ENCODE results near the gene SMPX. TPM values are rescaled to one million over a fixed set of nuclear protein-coding genes. Genes with fewer than 3 reads are reported as not detected.

The SMPX gene
- total and polyA plus RNA-seq, 4 donors: 0.09 to 0.10 TPM; not detected in 2

GRCh38 chrX:21723084-21723483, 34.8 kb downstream of the SMPX start:
- TF ChIP-seq, protein P1, sequence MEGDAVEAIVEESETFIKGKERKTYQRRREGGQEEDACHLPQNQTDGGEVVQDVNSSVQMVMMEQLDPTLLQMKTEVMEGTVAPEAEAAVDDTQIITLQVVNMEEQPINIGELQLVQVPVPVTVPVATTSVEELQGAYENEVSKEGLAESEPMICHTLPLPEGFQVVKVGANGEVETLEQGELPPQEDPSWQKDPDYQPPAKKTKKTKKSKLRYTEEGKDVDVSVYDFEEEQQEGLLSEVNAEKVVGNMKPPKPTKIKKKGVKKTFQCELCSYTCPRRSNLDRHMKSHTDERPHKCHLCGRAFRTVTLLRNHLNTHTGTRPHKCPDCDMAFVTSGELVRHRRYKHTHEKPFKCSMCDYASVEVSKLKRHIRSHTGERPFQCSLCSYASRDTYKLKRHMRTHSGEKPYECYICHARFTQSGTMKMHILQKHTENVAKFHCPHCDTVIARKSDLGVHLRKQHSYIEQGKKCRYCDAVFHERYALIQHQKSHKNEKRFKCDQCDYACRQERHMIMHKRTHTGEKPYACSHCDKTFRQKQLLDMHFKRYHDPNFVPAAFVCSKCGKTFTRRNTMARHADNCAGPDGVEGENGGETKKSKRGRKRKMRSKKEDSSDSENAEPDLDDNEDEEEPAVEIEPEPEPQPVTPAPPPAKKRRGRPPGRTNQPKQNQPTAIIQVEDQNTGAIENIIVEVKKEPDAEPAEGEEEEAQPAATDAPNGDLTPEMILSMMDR (IDR thresholded peaks at IDR 0.05; ENCODE audit: low read depth, low read length, missing input control): no peak
- TF ChIP-seq REST (IDR thresholded peaks at IDR 0.05): peak; percentile 96

DNA sequence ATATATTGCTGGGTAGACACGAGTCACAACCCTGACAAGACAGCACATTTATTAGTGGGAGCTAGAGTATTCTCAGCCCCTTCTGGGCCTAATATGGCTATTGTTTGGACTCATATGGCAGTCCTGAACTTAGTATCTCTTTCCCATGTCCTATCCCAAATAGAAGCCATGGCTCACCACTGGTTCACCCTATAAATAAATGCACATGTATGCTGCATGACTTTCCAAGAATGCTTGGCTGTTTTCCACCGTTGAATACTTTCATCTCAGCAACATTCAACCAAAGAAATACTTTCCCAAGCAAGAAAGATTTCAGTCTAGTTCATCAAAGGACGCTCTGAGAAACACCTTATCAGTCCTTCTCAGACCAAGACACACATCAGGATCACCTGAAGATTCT, 36.7 kb downstream of the SMPX start:
- Histone ChIP-seq H3K27ac (ENCODE audit: low read depth in 1 of 2, low read length in 2 of 2) (no peak overlapping the region), H3K9me3 (ENCODE audit: control insufficient read depth in 4 of 4, low read length in 3 of 4) (no peaks in the 10 kb centered on the region), H3K9ac (ENCODE audit: low read depth in 1 of 2, low read length in 2 of 2) (no peak overlapping the region), H3K4me3 (ENCODE audit: low read depth in 1 of 3, low read length in 3 of 3) (no peak overlapping the region), H3K4me1 (ENCODE audit: control insufficient read depth in 4 of 4, insufficient read depth in 4 of 4, low read length in 3 of 4) (no peaks in the 10 kb centered on the region), H3K27me3 (ENCODE audit: control insufficient read depth in 4 of 4, insufficient read depth in 4 of 4, low read length in 3 of 4) (no peaks in the 10 kb centered on the region), H3K36me3 (ENCODE audit: control insufficient read depth in 4 of 4, insufficient read depth in 3 of 4, low read depth in 1 of 4, low read length in 3 of 4) (no peaks in the 10 kb centered on the region)
- no peak for TF ChIP-seq EGR1 (IDR thresholded peaks at IDR 0.05; ENCODE audit: low read depth in 2 of 2)
- TF ChIP-seq, protein P2, sequence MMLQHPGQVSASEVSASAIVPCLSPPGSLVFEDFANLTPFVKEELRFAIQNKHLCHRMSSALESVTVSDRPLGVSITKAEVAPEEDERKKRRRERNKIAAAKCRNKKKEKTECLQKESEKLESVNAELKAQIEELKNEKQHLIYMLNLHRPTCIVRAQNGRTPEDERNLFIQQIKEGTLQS (IDR thresholded peaks at IDR 0.05): no peak
- DNase-seq (ENCODE audit: low spot score): no peak
- WGBS: 88% methylated on average over 3 of the region's 3 CpGs

More at GRCh38 chrX:21723084-21723483, 34.8 kb downstream of the SMPX start:
- DNase-seq (ENCODE audit: low spot score): no peak
- H3K9ac ChIP-seq (ENCODE audit: low read depth in 1 of 2, low read length in 2 of 2): no peak overlapping the region
- H3K4me1 ChIP-seq (ENCODE audit: control insufficient read depth in 4 of 4, insufficient read depth in 4 of 4, low read length in 3 of 4): no peaks in the 10 kb centered on the region
- no peaks in the 10 kb centered on the region for H3K9me3 ChIP-seq (ENCODE audit: control insufficient read depth in 4 of 4, low read length in 3 of 4)
- no peaks in the 10 kb centered on the region for H3K27me3 ChIP-seq (ENCODE audit: control insufficient read depth in 4 of 4, insufficient read depth in 4 of 4, low read length in 3 of 4)
- no peak overlapping the region for H3K4me3 ChIP-seq (ENCODE audit: low read depth in 1 of 3, low read length in 3 of 3)
- no peaks in the 10 kb centered on the region for H3K36me3 ChIP-seq (ENCODE audit: control insufficient read depth in 4 of 4, insufficient read depth in 3 of 4, low read depth in 1 of 4, low read length in 3 of 4)
- H3K27ac ChIP-seq (ENCODE audit: low read depth in 1 of 2, low read length in 2 of 2): no peak overlapping the region

GRCh38 chrX:21718575-21718974, 39.3 kb downstream of the SMPX start:
- H3K27ac ChIP-seq (ENCODE audit: low read depth in 1 of 2, low read length in 2 of 2): no peak overlapping the region
- H3K27me3 ChIP-seq (ENCODE audit: control insufficient read depth in 4 of 4, insufficient read depth in 4 of 4, low read length in 3 of 4): no peaks in the 10 kb centered on the region
- no peak overlapping the region for H3K9ac ChIP-seq (ENCODE audit: low read depth in 1 of 2, low read length in 2 of 2)
- 95% methylated on average over 5 of the region's 5 CpGs for WGBS
- no peak for DNase-seq (ENCODE audit: low spot score)
- no peaks in the 10 kb centered on the region for H3K9me3 ChIP-seq (ENCODE audit: control insufficient read depth in 4 of 4, low read length in 3 of 4)
- H3K4me3 ChIP-seq (ENCODE audit: low read depth in 1 of 3, low read length in 3 of 3): no peak overlapping the region
- no peaks in the 10 kb centered on the region for H3K4me1 ChIP-seq (ENCODE audit: control insufficient read depth in 4 of 4, insufficient read depth in 4 of 4, low read length in 3 of 4)
- no peaks in the 10 kb centered on the region for H3K36me3 ChIP-seq (ENCODE audit: control insufficient read depth in 4 of 4, insufficient read depth in 3 of 4, low read depth in 1 of 4, low read length in 3 of 4)
- TF ChIP-seq GABPA (IDR thresholded peaks at IDR 0.05 in 1 of 2, conservative IDR thresholded peaks at IDR 0.05 in 1 of 2): no peak
- TF ChIP-seq FOXA2 (IDR thresholded peaks at IDR 0.05): no peak
- no peak for TF ChIP-seq FOXA1 (IDR thresholded peaks at IDR 0.05)
- no peak for TF ChIP-seq JUND (IDR thresholded peaks at IDR 0.05)
- TF ChIP-seq MAX (IDR thresholded peaks at IDR 0.05): no peak
- TF ChIP-seq, protein P1 (IDR thresholded peaks at IDR 0.05; ENCODE audit: low read depth, low read length, missing input control): no peak
- TF ChIP-seq, protein P2 (IDR thresholded peaks at IDR 0.05): no peak
- TF ChIP-seq HNF4G (IDR thresholded peaks at IDR 0.05): no peak
- no peak for TF ChIP-seq RAD21 (IDR thresholded peaks at IDR 0.05)
- no peak for TF ChIP-seq TAF1 (conservative IDR thresholded peaks at IDR 0.05)
- no peak for TF ChIP-seq RXRA (IDR thresholded peaks at IDR 0.05)
- TF ChIP-seq EGR1 (IDR thresholded peaks at IDR 0.05; ENCODE audit: low read depth in 2 of 2): no peak
- TF ChIP-seq SP1 (IDR thresholded peaks at IDR 0.05): no peak
- TF ChIP-seq HNF4A (conservative IDR thresholded peaks at IDR 0.05): no peak
- TF ChIP-seq REST (IDR thresholded peaks at IDR 0.05): no peak

All from liver (tissue), 9 donors.